A673 (cell line): ENCODE data around the gene PALM2AKAP2.

Experiments
- EZH2 ChIP-seq: fragments of 200-600 bp; sonication (generic); IDR thresholded peaks from 2 replicates; pipeline ENCODE4 v1.6.1; 2017; ENCODE audit warnings: borderline replicate concordance, low read depth, mild to moderate bottlenecking, mixed read lengths, antibody characterized with exemption, low read length; ENCODE audit not compliant: poor library complexity, severe bottlenecking
- TF ChIP-seq, protein P1 (sequence below): fragments of 300-800, 200-600 bp; sonication (generic); conservative IDR thresholded peaks from 2 replicates; pipeline ENCODE4 v1.5.1; 2017; ENCODE audit warnings: low read depth, mild to moderate bottlenecking, antibody characterized with exemption, low read length, moderate library complexity, mixed read lengths

DNA sequence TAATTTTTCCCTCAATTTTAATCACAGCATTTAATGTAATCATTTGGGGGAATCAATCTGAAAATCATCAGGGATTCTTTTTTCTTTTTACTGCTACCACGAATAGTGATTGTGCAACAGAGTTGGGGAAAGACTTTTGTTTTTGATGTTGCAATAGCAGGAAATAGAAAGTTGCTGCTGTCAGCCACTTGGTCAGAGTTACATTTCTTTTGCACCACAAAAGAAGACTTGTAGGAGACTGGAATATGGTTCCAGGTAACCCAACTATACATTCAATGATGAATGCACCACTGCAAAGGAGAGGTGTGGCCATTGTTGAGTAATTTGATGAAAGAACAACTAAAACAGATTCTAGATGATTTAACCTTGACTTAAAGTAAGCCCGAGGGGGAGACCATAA, 46.3 kb upstream of the PALM2AKAP2 start:
- TF ChIP-seq, protein P1, sequence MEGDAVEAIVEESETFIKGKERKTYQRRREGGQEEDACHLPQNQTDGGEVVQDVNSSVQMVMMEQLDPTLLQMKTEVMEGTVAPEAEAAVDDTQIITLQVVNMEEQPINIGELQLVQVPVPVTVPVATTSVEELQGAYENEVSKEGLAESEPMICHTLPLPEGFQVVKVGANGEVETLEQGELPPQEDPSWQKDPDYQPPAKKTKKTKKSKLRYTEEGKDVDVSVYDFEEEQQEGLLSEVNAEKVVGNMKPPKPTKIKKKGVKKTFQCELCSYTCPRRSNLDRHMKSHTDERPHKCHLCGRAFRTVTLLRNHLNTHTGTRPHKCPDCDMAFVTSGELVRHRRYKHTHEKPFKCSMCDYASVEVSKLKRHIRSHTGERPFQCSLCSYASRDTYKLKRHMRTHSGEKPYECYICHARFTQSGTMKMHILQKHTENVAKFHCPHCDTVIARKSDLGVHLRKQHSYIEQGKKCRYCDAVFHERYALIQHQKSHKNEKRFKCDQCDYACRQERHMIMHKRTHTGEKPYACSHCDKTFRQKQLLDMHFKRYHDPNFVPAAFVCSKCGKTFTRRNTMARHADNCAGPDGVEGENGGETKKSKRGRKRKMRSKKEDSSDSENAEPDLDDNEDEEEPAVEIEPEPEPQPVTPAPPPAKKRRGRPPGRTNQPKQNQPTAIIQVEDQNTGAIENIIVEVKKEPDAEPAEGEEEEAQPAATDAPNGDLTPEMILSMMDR: no peak
- TF ChIP-seq EZH2: no peak
